OCI-LY7 (cell line): ENCODE results near the gene ZFAND4.

Experiments used
- CTCF ChIP-seq: fragments of 200-600 bp; sonication (generic); conservative IDR thresholded peaks from 2 replicates; pipeline ENCODE4 v1.5.1; 2014; ENCODE audit warnings: mild to moderate bottlenecking, antibody characterized with exemption, low read length, moderate library complexity, mixed read lengths
- EZH2phosphoT487 ChIP-seq: fragments of 200-600 bp; sonication (generic); IDR thresholded peaks from 2 replicates; pipeline ENCODE4 v1.6.1; 2018; ENCODE audit warnings: low read depth, borderline replicate concordance, mild to moderate bottlenecking, mixed run types, antibody characterized with exemption, low read length, moderate library complexity, mixed read lengths

- no peak for TF ChIP-seq CTCF
- no peak for TF ChIP-seq EZH2phosphoT487
Observed at GRCh38 chr10:45591280-45591679, 81.3 kb downstream of the ZFAND4 start.
